Vagina (tissue), 2 donors: Measurements from ENCODE around the gene PICALM.

Experiments used
- CTCF ChIP-seq, 3 experiments: fragments of 450-650 bp in 2 of 3; fragments of 200-600 bp in 1 of 3; sonication (generic) in 1 of 3; IDR thresholded peaks; one replicate each; pipeline ENCODE4 v1.5.1; 2017 to 2019; ENCODE audit warnings: antibody characterized with exemption in 3 of 3, mild to moderate bottlenecking in 2 of 3, moderate library complexity in 2 of 3
- POLR2A ChIP-seq, 2 donors: fragments of 450-650 bp; IDR thresholded peaks; one replicate each; pipeline ENCODE4 v1.6.1; 2017; ENCODE audit warnings: antibody characterized with exemption in 2 of 2, mild to moderate bottlenecking in 2 of 2, moderate library complexity in 2 of 2
- POLR2AphosphoS5 ChIP-seq, 2 donors: sonication (generic); formaldehyde crosslinking; IDR thresholded peaks; one replicate each; pipeline ENCODE4 v1.9.0; 2017; ENCODE audit warnings: antibody characterized with exemption in 2 of 2, mild to moderate bottlenecking in 2 of 2, low read depth in 1 of 2; ENCODE audit not compliant: insufficient read depth in 1 of 2

DNA sequence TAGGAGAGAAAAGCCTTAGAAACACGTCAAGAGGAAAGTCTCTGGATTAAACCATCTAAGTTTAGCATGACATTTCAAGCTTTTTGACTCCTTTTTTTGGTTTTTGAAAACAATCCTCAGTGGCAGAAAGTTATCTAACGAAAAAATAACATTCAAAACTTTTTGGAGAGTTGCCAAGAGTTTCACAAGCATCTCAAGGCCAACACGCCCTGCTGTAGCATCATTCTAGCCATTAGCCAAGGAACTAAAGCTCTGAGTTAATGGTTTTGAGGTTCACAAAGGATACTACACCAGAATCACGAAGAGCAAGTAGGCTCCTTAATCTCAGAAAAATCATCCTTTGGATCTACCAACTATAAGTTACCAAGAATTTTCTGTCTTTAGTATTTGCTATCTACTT lies 94.8 kb downstream of the PICALM start:
- TF ChIP-seq CTCF (IDR thresholded peaks at IDR 0.05) (no peak), POLR2A (IDR thresholded peaks at IDR 0.05) (no peak), POLR2AphosphoS5 (IDR thresholded peaks at IDR 0.05; ENCODE audit: insufficient read depth in 1 of 2, low read depth in 1 of 2) (no peak)
